GM12878 (cell line): ENCODE measurements around the gene MRNIP. TPM values are rescaled to one million over a fixed set of nuclear protein-coding genes. Genes with fewer than 3 reads are reported as not detected.

Experiments used
- ATAC-seq: fragments of 200-7000 bp; cut with Tn5 transposase; 3 replicates; pipeline ENCODE4 v1.9.1; 2020; ENCODE audit warnings: mild to moderate bottlenecking, moderate library complexity
- BruUV-seq: library from RNA; stranded (reverse); fragments of 400-500 nt; replicated peaks from 2 replicates; lab custom pipeline; 2021; lab: Mats Ljungman, UMichigan
- CTCF ChIA-PET: fragments of 300-600 bp; sonication (Branson Sonifier 250); formaldehyde crosslinking; extraction: SDS; loops from one replicate; lab custom pipeline; 2021; ENCODE audit warnings: inconsistent platforms; lab: Yijun Ruan, JAX
- POLR2A ChIA-PET: fragments of 350-600 bp; formaldehyde crosslinking; extraction: SDS; loops from one replicate; lab custom pipeline; 2021; ENCODE audit warnings: inconsistent platforms; lab: Charles Lee
- RAD21 ChIA-PET: fragments of 300-600 bp; sonication (Branson Sonifier 250); formaldehyde crosslinking; loops from one replicate; lab custom pipeline; 2023; ENCODE audit warnings: antibody characterized with exemption; ENCODE audit not compliant: unreplicated experiment; lab: Charles Lee
- SMC1A ChIA-PET: fragments of 300-600 bp; sonication (Branson Sonifier 250); formaldehyde crosslinking; loops from one replicate; lab custom pipeline; 2023; ENCODE audit not compliant: unreplicated experiment, uncharacterized antibody; lab: Charles Lee
- DNase-seq: peaks from one replicate; pipeline ENCODE4 v3.0.0-alpha.2; 2011; ENCODE audit warnings: low read depth, low spot score
- FAIRE-seq: peaks from 3 replicates; lab custom pipeline; 2011; peaks lifted over from hg19 to GRCh38; lab: Jason Lieb, UNC
- H2AFZ ChIP-seq: 2 replicates; pipeline ENCODE4 v1.6.0; 2011; ENCODE audit warnings: low read depth, low read length, control low read depth; ENCODE audit not compliant: control insufficient read depth
- H3K27ac ChIP-seq: 2 replicates; pipeline ENCODE4 v1.5.1; 2011; ENCODE audit warnings: control low read depth; ENCODE audit not compliant: control insufficient read depth, insufficient read depth
- H3K27me3 ChIP-seq, 2 experiments: replicated peaks in 1 of 2; 2 replicates each; pipeline versions ENCODE4 v1.6.0 to v1.6.1; 2011; ENCODE audit warnings: low read length in 1 of 2; ENCODE audit not compliant: control insufficient read depth in 2 of 2, insufficient read depth in 2 of 2
- H3K36me3 ChIP-seq, 2 experiments: 2 replicates each; pipeline ENCODE4 v1.5.1; 2011; ENCODE audit warnings: low read length in 1 of 2; ENCODE audit not compliant: control insufficient read depth in 2 of 2, insufficient read depth in 2 of 2
- H3K4me1 ChIP-seq: 2 replicates; pipeline ENCODE4 v1.6.1; 2011; ENCODE audit warnings: mild to moderate bottlenecking, low read length, moderate library complexity, mixed read lengths; ENCODE audit not compliant: control insufficient read depth, insufficient read depth
- H3K4me2 ChIP-seq: 2 replicates; pipeline ENCODE4 v1.6.0; 2011; ENCODE audit warnings: control low read depth; ENCODE audit not compliant: control insufficient read depth, insufficient read depth
- H3K4me3 ChIP-seq: fragments of 200-600 bp; sonication (generic); 2 replicates; pipeline ENCODE4 v1.5.1; 2016
- H3K79me2 ChIP-seq: 2 replicates; pipeline ENCODE4 v1.6.0; 2011; ENCODE audit warnings: low read length; ENCODE audit not compliant: control insufficient read depth, insufficient read depth
- H3K9ac ChIP-seq: 2 replicates; pipeline ENCODE4 v1.8.0; 2011; ENCODE audit warnings: low read length, control low read depth, mixed read lengths; ENCODE audit not compliant: control insufficient read depth, insufficient read depth
- H3K9me3 ChIP-seq: replicated peaks from 3 replicates; pipeline ENCODE4 v1.5.1; 2011; ENCODE audit warnings: mild to moderate bottlenecking, low read length; ENCODE audit not compliant: control insufficient read depth, insufficient read depth
- H4K20me1 ChIP-seq: 2 replicates; pipeline ENCODE4 v1.6.0; 2011; ENCODE audit not compliant: control insufficient read depth, insufficient read depth
- ETV6 ChIP-seq, 2 experiments: fragments of 450-650 bp in 1 of 2; IDR thresholded peaks in 1 of 2; conservative IDR thresholded peaks in 1 of 2; 2 replicates each; pipeline ENCODE4 v1.6.1; 2014; ENCODE audit warnings: antibody characterized with exemption in 1 of 2, borderline replicate concordance in 1 of 2, low read depth in 1 of 2, mild to moderate bottlenecking in 1 of 2, moderate library complexity in 1 of 2
- POLR2AphosphoS5 ChIP-seq: IDR thresholded peaks from 2 replicates; pipeline ENCODE4 v1.6.1; 2011; ENCODE audit warnings: mild to moderate bottlenecking, low read length, inconsistent platforms
- WGBS: methylation state at CpG from one replicate; pipeline ENCODE4 v1.1.6; 2016; ENCODE audit warnings: low lambda C conversion rate; ENCODE audit not compliant: insufficient replicate concordance, insufficient coverage; ENCODE audit errors: missing lambda C conversion rate; 5-methylcytosine and 5-hydroxymethylcytosine counted together
- in situ Hi-C: fragments of 300-500 bp; cut with MboI; formaldehyde crosslinking; loops from 9 replicates; pipeline ENCODE4 v1.14.3; 2018; ENCODE audit warnings: mixed read lengths
- intact Hi-C: fragments of 100-400 bp; cut with micrococcal nuclease; formaldehyde crosslinking; loops from one replicate; pipeline ENCODE4 v1.14.2; 2022; ENCODE audit not compliant: unreplicated experiment
- polyA plus RNA-seq, 11 experiments: library from polyadenylated mRNA; depleted of rRNA in 4 of 11; unstranded in 6 of 11; stranded (reverse) in 5 of 11; fragments of >200 nt; fragmentation: Nextera tagmentation in 4 of 11; fragmentation: Illumina TruSeq in 1 of 11; extraction: Ambion mirVana in 4 of 11; extraction: Trizol in 1 of 11; gene quantifications; 1 replicate in 1 of 11; 2 replicates in 10 of 11; pipeline versions ENCODE4 v1.2.1 to v1.2.3, GENCODE V29; 2011 to 2016; ENCODE audit warnings: inconsistent platforms in 2 of 11, missing spikeins in 2 of 11, low read depth in 1 of 11
- total RNA-seq, 4 experiments: library from RNA; depleted of rRNA in 3 of 4; stranded (reverse); fragments of >200 nt in 3 of 4; fragmentation: Illumina TruSeq in 1 of 4; extraction: Trizol in 1 of 4; gene quantifications; 2 replicates each; pipeline versions ENCODE4 v1.2.1 to v1.2.3, GENCODE V29; 2013 to 2021
- TF ChIP-seq, protein P1 (sequence below): IDR thresholded peaks from 2 replicates; pipeline ENCODE4 v1.6.1; 2012; ENCODE audit warnings: low read length, inconsistent platforms
- TF ChIP-seq, protein P2 (sequence below): IDR thresholded peaks from 2 replicates; pipeline ENCODE4 v1.6.1; 2012; ENCODE audit warnings: low read depth, low read length, improper control_type of control experiment

Gene MRNIP
- total and polyA plus RNA-seq, 10 of the 15 experiments (the other 5 are each of a cell fraction or from before 2014, with no cell fraction given), result 2.4 to 30.4 (median 13.1) TPM

DNA sequence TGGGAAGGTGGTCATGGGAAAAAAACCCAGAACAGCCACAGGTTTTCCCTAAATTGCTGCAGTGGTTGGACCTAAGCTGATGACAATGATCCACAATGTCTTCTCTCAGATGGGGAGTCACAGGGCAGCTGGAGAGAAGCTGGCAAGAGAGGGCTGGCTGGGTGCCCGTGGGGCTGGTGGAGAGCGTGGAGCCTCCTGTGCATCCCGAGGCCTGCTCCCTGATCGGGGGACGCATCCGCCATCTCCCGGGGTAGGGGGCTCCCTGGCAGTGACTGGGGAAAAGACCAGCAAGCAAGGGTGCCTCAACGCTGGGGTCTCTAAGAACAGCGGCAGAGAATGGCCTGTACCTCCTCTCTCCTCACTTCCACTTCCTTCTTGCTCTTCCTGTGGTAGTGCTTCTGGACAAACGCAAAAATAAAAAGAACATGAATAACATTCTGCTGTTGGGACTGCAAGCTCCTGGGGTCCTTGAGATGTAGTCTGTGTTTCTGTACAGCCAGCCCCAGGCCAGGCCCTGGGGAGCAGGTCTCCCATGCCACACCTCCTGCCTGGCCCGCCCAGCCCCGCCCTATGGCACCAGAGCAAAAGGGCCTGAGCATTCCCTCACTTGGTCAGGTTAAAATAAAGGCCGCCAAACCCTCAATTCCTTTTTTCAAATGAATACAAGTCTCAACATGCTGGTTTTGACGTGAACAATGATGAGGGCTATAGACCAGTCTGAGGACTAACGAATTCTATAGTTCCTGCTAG, 7.0 kb upstream of the MRNIP start:
- Histone ChIP-seq H3K79me2 (no peaks in the 10 kb centered on the region), H3K9ac (no peak overlapping the region), H3K4me2 (no peak overlapping the region), H2AFZ (no peak overlapping the region), H3K9me3 (no peaks in the 10 kb centered on the region; the same call in 1 of the 3 replicates), H3K36me3 (peaks cover 5 to 13% of the 10 kb centered on the region in 2 experiments; a peak in 3 of 4 replicates), H4K20me1 (no peaks in the 10 kb centered on the region), H3K27me3 (no peaks in the 10 kb centered on the region), H3K4me1 (no peaks in the 10 kb centered on the region), H3K27ac (no peak overlapping the region), H3K4me3 (no peak overlapping the region)
- TF ChIP-seq POLR2AphosphoS5, result no peak
- no peak for TF ChIP-seq ETV6 (conservative IDR thresholded peaks at IDR 0.05 in 1 of 2, IDR thresholded peaks at IDR 0.05 in 1 of 2; ENCODE audit: borderline replicate concordance in 1 of 2, low read depth in 1 of 2)
- TF ChIP-seq, protein P1, sequence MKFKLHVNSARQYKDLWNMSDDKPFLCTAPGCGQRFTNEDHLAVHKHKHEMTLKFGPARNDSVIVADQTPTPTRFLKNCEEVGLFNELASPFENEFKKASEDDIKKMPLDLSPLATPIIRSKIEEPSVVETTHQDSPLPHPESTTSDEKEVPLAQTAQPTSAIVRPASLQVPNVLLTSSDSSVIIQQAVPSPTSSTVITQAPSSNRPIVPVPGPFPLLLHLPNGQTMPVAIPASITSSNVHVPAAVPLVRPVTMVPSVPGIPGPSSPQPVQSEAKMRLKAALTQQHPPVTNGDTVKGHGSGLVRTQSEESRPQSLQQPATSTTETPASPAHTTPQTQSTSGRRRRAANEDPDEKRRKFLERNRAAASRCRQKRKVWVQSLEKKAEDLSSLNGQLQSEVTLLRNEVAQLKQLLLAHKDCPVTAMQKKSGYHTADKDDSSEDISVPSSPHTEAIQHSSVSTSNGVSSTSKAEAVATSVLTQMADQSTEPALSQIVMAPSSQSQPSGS, result no peak
- TF ChIP-seq, protein P2, sequence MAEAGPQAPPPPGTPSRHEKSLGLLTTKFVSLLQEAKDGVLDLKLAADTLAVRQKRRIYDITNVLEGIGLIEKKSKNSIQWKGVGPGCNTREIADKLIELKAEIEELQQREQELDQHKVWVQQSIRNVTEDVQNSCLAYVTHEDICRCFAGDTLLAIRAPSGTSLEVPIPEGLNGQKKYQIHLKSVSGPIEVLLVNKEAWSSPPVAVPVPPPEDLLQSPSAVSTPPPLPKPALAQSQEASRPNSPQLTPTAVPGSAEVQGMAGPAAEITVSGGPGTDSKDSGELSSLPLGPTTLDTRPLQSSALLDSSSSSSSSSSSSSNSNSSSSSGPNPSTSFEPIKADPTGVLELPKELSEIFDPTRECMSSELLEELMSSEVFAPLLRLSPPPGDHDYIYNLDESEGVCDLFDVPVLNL, result no peak
- intact Hi-C loops (no loop called here), in situ Hi-C loops (no loop called here)
- SMC1A ChIA-PET, result interaction anchor here (1.3 kb wide), 1 partner anchor 110 kb away, joined by 3 read pairs; no protein-coding TSS in a partner anchor
- DNase-seq, result no peak
- RAD21 ChIA-PET, result no interaction called here
- POLR2A ChIA-PET, result no interaction called here
- CTCF ChIA-PET, result interaction anchor here (1.1 kb wide), 1 partner anchor 64 kb away, joined by 3 read pairs; no protein-coding TSS in a partner anchor
- no peak for FAIRE-seq
- BruUV-seq, result no TSS peak
- 88% methylated on average over 12 of the region's 15 CpGs for WGBS
- no peak for ATAC-seq
